HepG2 (cell line): ENCODE measurements around the gene URB1. TPM values are rescaled to one million over a fixed set of nuclear protein-coding genes. Genes with fewer than 3 reads are reported as not detected.

ENCODE experiments used
- ATAC-seq: fragments of 200-7000 bp; cut with Tn5 transposase; 3 replicates; pipeline ENCODE4 v1.9.1; 2020; ENCODE audit warnings: mild to moderate bottlenecking, moderate library complexity
- BruUV-seq: library from RNA; stranded (reverse); fragments of 400-500 nt; replicated peaks from 2 replicates; lab custom pipeline; 2021; lab: Mats Ljungman, UMichigan
- CTCF ChIA-PET: fragments of 300-600 bp; formaldehyde crosslinking; extraction: SDS; loops from one replicate; lab custom pipeline; 2021; ENCODE audit warnings: low total read pairs, inconsistent platforms, low intra/inter-chr PET ratio; lab: Yijun Ruan, JAX
- POLR2A ChIA-PET: fragments of 350-600 bp; sonication (Branson Sonifier 250); formaldehyde crosslinking; loops from one replicate; lab custom pipeline; 2020; ENCODE audit warnings: antibody characterized with exemption, inconsistent platforms; lab: Yijun Ruan, JAX
- DNase-seq: peaks from one replicate; pipeline ENCODE4 v3.0.0-alpha.2; 2015; ENCODE audit warnings: low spot score
- FAIRE-seq: peaks from 3 replicates; lab custom pipeline; 2011; peaks lifted over from hg19 to GRCh38; lab: Jason Lieb, UNC
- H2AFZ ChIP-seq: one replicate; pipeline ENCODE4 v1.6.1; 2011; ENCODE audit warnings: low read length, inconsistent platforms
- H3K27ac ChIP-seq: fragments of 300-600 bp; 3 replicates; pipeline ENCODE4 v1.8.0; 2011; ENCODE audit warnings: mixed run types, mild to moderate bottlenecking, mixed read lengths, low read length, inconsistent platforms; ENCODE audit not compliant: insufficient read depth; ENCODE audit errors: extremely low read length
- H3K27me3 ChIP-seq, 2 experiments: fragments of 200-600 bp in 1 of 2; 2 replicates in 1 of 2; 3 replicates in 1 of 2; pipeline versions ENCODE4 v1.6.0 to v1.8.0; 2011; ENCODE audit warnings: low read length in 2 of 2, mild to moderate bottlenecking in 2 of 2, moderate library complexity in 2 of 2, inconsistent platforms in 1 of 2; ENCODE audit not compliant: insufficient read depth in 2 of 2, control insufficient read depth in 1 of 2
- H3K36me3 ChIP-seq, 2 experiments: fragments of 200-600 bp in 1 of 2; replicated peaks in 1 of 2; 2 replicates in 1 of 2; 3 replicates in 1 of 2; pipeline versions ENCODE4 v1.5.1 to v1.8.0; 2011; ENCODE audit warnings: low read length in 2 of 2, inconsistent platforms in 1 of 2; ENCODE audit not compliant: insufficient read depth in 2 of 2, control insufficient read depth in 1 of 2
- H3K4me1 ChIP-seq: 2 replicates; pipeline ENCODE4 v1.5.1; 2012; ENCODE audit warnings: low read length, inconsistent platforms; ENCODE audit not compliant: insufficient read depth
- H3K4me2 ChIP-seq: 2 replicates; pipeline ENCODE4 v1.6.0; 2011; ENCODE audit warnings: low read depth, low read length, inconsistent platforms
- H3K4me3 ChIP-seq, 3 experiments: fragments of 200-600 bp in 1 of 3; sonication (generic), shearing (Covaris generic) in 1 of 3; replicated peaks in 1 of 3; 2 replicates each; pipeline ENCODE4 v1.5.1; 2011 to 2016; ENCODE audit warnings: low read length in 3 of 3, inconsistent platforms in 2 of 3, low read depth in 2 of 3, mild to moderate bottlenecking in 2 of 3, control low read depth in 1 of 3, mixed read lengths in 1 of 3; ENCODE audit not compliant: insufficient read depth in 1 of 3
- H3K79me2 ChIP-seq: one replicate; pipeline ENCODE4 v1.6.1; 2011; ENCODE audit warnings: low read length, inconsistent platforms; ENCODE audit not compliant: insufficient read depth
- H3K9ac ChIP-seq: 2 replicates; pipeline ENCODE4 v1.6.0; 2011; ENCODE audit warnings: mild to moderate bottlenecking, low read depth, low read length, inconsistent platforms; ENCODE audit not compliant: insufficient read depth
- H3K9me3 ChIP-seq: 2 replicates; pipeline ENCODE4 v1.5.1; 2012; ENCODE audit warnings: mild to moderate bottlenecking, low read length
- H4K20me1 ChIP-seq: 2 replicates; pipeline ENCODE4 v1.6.0; 2011; ENCODE audit warnings: inconsistent platforms, mild to moderate bottlenecking, low read length, moderate library complexity; ENCODE audit not compliant: insufficient read depth
- HNRNPK ChIP-seq: fragments of 200-400 bp; formaldehyde crosslinking; IDR thresholded peaks from 2 replicates; pipeline ENCODE4 v1.6.1; 2018; ENCODE audit warnings: low read length, low read depth, moderate library complexity, mild to moderate bottlenecking; ENCODE audit not compliant: poor library complexity, severe bottlenecking
- ISL2 ChIP-seq: sonication (generic); formaldehyde crosslinking; IDR thresholded peaks from 2 replicates; pipeline ENCODE4 v1.5.0; 2020; ENCODE audit warnings: missing genetic modification reagents
- TAF15 ChIP-seq: fragments of 200-400 bp; formaldehyde crosslinking; IDR thresholded peaks from one replicate; pipeline ENCODE4 v1.6.1; 2018; ENCODE audit warnings: mild to moderate bottlenecking, low read depth, low read length; ENCODE audit not compliant: poor library complexity, severe bottlenecking
- ZNF782 ChIP-seq: sonication (generic); formaldehyde crosslinking; IDR thresholded peaks from 2 replicates; pipeline ENCODE4 v1.4.0; 2020; ENCODE audit warnings: missing genetic modification reagents, mild to moderate bottlenecking, borderline replicate concordance
- WGBS: methylation state at CpG from one replicate; pipeline ENCODE4 v1.1.6; 2017; ENCODE audit warnings: low lambda C conversion rate; 5-methylcytosine and 5-hydroxymethylcytosine counted together
- in situ Hi-C: cut with HindIII; loops from 2 replicates; pipeline ENCODE4 v1.10.0; 2017; ENCODE audit warnings: low pct_unique_long_range_greater_than_20kb; ENCODE audit not compliant: extremely low pct_ligation_motif_present
- intact Hi-C: fragments of 100-400 bp; cut with micrococcal nuclease; formaldehyde crosslinking; loops from one replicate; pipeline ENCODE4 v1.10.0; 2022; ENCODE audit not compliant: unreplicated experiment
- polyA plus RNA-seq, 8 experiments: library from polyadenylated mRNA; depleted of rRNA in 3 of 8; stranded (reverse) in 7 of 8; unstranded in 1 of 8; fragments of >200 nt; fragmentation: Illumina TruSeq in 4 of 8; extraction: Trizol in 4 of 8; gene quantifications; 2 replicates each; pipeline versions ENCODE4 v1.2.1 to v1.2.3, GENCODE V29; 2011 to 2016; ENCODE audit warnings: low read depth in 4 of 8, missing spikeins in 1 of 8, mixed read lengths in 1 of 8; ENCODE audit not compliant: insufficient read depth in 1 of 8
- total RNA-seq, 5 experiments: library from RNA; depleted of rRNA; stranded (reverse); fragments of >200 nt; fragmentation: Illumina TruSeq; extraction: Trizol; gene quantifications; 2 replicates each; pipeline ENCODE4 v1.2.3, GENCODE V29; 2016; ENCODE audit warnings: low read depth in 1 of 5
- TF ChIP-seq, protein P1 (sequence below): sonication (generic); formaldehyde crosslinking; IDR thresholded peaks from 2 replicates; pipeline ENCODE4 v1.4.0; 2020; ENCODE audit warnings: mild to moderate bottlenecking, missing genetic modification reagents
- TF ChIP-seq, protein P2 (sequence below): sonication (generic); formaldehyde crosslinking; IDR thresholded peaks from 2 replicates; pipeline ENCODE4 v1.4.0; 2020; ENCODE audit warnings: missing genetic modification reagents, mild to moderate bottlenecking, borderline replicate concordance

Gene URB1
- total and polyA plus RNA-seq, 2 of the 13 experiments (the other 11 are each of a cell fraction or from before 2014, with no cell fraction given) = 4.5 to 16.7 TPM

DNA sequence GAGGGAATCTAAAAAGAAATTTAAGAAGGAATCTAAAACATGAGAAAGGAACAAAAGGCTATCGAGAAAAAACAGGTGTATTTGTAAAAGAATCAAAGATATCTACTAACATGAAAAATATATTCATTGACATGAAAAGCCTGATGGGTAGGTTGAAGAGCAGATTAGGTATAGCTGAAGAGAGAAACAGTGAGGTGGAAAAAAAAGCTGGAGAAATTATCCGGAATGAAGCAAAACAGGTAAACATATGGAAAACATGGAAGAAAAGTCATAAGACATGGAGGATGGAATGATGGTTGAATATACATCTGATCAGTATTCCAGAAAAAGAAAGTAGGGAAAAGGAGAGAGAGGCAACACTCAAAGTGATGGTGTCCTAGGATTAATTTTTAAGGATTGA is 29.3 kb upstream of the URB1 start:
- no peaks in the 10 kb centered on the region for H4K20me1 ChIP-seq
- H3K9ac ChIP-seq = no peak overlapping the region
- no peaks in the 10 kb centered on the region for H3K79me2 ChIP-seq
- H2AFZ ChIP-seq = no peak overlapping the region
- 89% methylated on average over 2 of the region's 2 CpGs for WGBS
- TF ChIP-seq ZNF782 (CRISPR knock-in tag) (no peak), ISL2 (no peak), HNRNPK (no peak)
- TF ChIP-seq, protein P1, sequence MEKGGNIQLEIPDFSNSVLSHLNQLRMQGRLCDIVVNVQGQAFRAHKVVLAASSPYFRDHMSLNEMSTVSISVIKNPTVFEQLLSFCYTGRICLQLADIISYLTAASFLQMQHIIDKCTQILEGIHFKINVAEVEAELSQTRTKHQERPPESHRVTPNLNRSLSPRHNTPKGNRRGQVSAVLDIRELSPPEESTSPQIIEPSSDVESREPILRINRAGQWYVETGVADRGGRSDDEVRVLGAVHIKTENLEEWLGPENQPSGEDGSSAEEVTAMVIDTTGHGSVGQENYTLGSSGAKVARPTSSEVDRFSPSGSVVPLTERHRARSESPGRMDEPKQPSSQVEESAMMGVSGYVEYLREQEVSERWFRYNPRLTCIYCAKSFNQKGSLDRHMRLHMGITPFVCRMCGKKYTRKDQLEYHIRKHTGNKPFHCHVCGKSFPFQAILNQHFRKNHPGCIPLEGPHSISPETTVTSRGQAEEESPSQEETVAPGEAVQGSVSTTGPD (CRISPR knock-in tag) = no peak
- no peaks in the 10 kb centered on the region for H3K36me3 ChIP-seq
- H3K9me3 ChIP-seq = no peaks in the 10 kb centered on the region
- no peak overlapping the region for H3K27ac ChIP-seq
- no peak for FAIRE-seq
- no peak overlapping the region for H3K4me3 ChIP-seq
- no peak for DNase-seq
- no TSS peak for BruUV-seq
- H3K4me1 ChIP-seq = peaks cover 15% of the 10 kb centered on the region
- ATAC-seq = no peak
- in situ Hi-C loops = no loop called here
- no peak overlapping the region for H3K4me2 ChIP-seq
- ChIA-PET POLR2A (no interaction called here), CTCF (no interaction called here)
- no peaks in the 10 kb centered on the region for H3K27me3 ChIP-seq
- intact Hi-C loops = no loop called here

DNA sequence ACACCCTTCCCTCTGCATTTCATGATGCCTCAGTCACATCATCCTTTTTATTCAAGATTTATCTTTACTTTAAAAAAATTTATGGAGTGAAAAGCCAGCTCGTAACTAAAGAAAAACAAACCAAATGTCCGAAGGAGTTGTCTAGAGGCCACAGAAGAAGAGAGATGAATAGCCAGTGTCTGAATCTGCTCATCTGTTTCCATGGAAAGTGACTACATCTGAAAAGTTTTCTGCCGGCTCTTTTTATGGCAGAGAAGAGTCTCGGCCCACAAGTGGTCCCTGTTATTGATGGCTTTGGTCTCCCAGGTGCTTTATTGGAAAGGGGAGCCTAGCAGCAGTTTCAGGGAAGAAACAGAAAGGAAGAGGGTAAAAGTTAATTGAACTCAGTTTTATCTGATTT is 25.3 kb upstream of the URB1 start:
- Histone ChIP-seq H3K4me1 (peaks cover 14% of the 10 kb centered on the region), H3K4me3 (no peak overlapping the region), H2AFZ (no peak overlapping the region)
- in situ Hi-C loops = no loop called here
- 47% methylated on average over 4 of the region's 4 CpGs for WGBS
- FAIRE-seq = no peak
- CTCF ChIA-PET = no interaction called here
- intact Hi-C loops = loop anchor here (10.0 kb wide), 1 partner anchor 913 kb away; no protein-coding TSS in a partner anchor
- no peak for ATAC-seq
- no peak for TF ChIP-seq TAF15
- TF ChIP-seq, protein P2, sequence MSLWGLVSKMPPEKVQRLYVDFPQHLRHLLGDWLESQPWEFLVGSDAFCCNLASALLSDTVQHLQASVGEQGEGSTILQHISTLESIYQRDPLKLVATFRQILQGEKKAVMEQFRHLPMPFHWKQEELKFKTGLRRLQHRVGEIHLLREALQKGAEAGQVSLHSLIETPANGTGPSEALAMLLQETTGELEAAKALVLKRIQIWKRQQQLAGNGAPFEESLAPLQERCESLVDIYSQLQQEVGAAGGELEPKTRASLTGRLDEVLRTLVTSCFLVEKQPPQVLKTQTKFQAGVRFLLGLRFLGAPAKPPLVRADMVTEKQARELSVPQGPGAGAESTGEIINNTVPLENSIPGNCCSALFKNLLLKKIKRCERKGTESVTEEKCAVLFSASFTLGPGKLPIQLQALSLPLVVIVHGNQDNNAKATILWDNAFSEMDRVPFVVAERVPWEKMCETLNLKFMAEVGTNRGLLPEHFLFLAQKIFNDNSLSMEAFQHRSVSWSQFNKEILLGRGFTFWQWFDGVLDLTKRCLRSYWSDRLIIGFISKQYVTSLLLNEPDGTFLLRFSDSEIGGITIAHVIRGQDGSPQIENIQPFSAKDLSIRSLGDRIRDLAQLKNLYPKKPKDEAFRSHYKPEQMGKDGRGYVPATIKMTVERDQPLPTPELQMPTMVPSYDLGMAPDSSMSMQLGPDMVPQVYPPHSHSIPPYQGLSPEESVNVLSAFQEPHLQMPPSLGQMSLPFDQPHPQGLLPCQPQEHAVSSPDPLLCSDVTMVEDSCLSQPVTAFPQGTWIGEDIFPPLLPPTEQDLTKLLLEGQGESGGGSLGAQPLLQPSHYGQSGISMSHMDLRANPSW (CRISPR knock-in tag) = no peak
- TF ChIP-seq, all 625 proteins: peak for 0
- Histone ChIP-seq H3K79me2 (no peaks in the 10 kb centered on the region), H3K4me2 (no peak overlapping the region), H3K27me3 (peaks cover under 1 to 11% of the 10 kb centered on the region in 2 experiments), H3K36me3 (no peaks in the 10 kb centered on the region), H4K20me1 (no peaks in the 10 kb centered on the region), H3K9me3 (no peaks in the 10 kb centered on the region), H3K9ac (no peak overlapping the region), H3K27ac (no peak overlapping the region)
- BruUV-seq = no TSS peak
- POLR2A ChIA-PET = no interaction called here
- DNase-seq = no peak
